ENCODE measurements around the gene SLC25A21.
A peak's percentile ranks its signal among the peaks of the same experiment; 100 is the strongest.
"Not testable (repeated sequence)": the region's sequence is repeated elsewhere in the genome, so short reads cannot be mapped to it uniquely, and the experiment has no call there.

The SLC25A21 gene

GRCh38 chr14:37185670-37186069, 13.3 kb upstream of the SLC25A21 start:
- DNase-seq: no peak

GRCh38 chr14:37184520-37184919, 12.1 kb upstream of the SLC25A21 start:
- DNase-seq: not testable (repeated sequence)

GRCh38 chr14:37181441-37181840, 9.0 kb upstream of the SLC25A21 start:
- DNase-seq: no peak

GRCh38 chr14:37180886-37181285, 8.5 kb upstream of the SLC25A21 start:
- DNase-seq: not testable (repeated sequence)

GRCh38 chr14:37179896-37180502, 7.6 kb upstream of the SLC25A21 start:
- no peak for DNase-seq

- DNase-seq: no peak
Measured at GRCh38 chr14:37172936-37173614, 669 bp upstream of the SLC25A21 start.

- no peak for DNase-seq
Measured at GRCh38 chr14:37171678-37172023, 755 bp downstream of the SLC25A21 start.

- no peak for DNase-seq
Measured at GRCh38 chr14:37170993-37171392, 1.4 kb downstream of the SLC25A21 start.

GRCh38 chr14:37170237-37170636, 2.2 kb downstream of the SLC25A21 start:
- DNase-seq: no peak

- DNase-seq: no peak
Measured at GRCh38 chr14:37168721-37169120, 3.7 kb downstream of the SLC25A21 start.

- no peak for DNase-seq
Measured at GRCh38 chr14:37167151-37168047, 5.0 kb downstream of the SLC25A21 start.

- DNase-seq: no peak
Measured at GRCh38 chr14:37165794-37166193, 6.6 kb downstream of the SLC25A21 start.

GRCh38 chr14:37162307-37162706, 10.1 kb downstream of the SLC25A21 start:
- DNase-seq: not testable (repeated sequence)

- no peak for DNase-seq
Measured at GRCh38 chr14:37157987-37158386, 14.4 kb downstream of the SLC25A21 start.

GRCh38 chr14:37153483-37153882, 18.9 kb downstream of the SLC25A21 start:
- DNase-seq: no peak

GRCh38 chr14:37153005-37153404, 19.4 kb downstream of the SLC25A21 start:
- no peak for DNase-seq

GRCh38 chr14:37150414-37150813, 22.0 kb downstream of the SLC25A21 start:
- DNase-seq: peak in 1 of 2 donors; percentile 6

- DNase-seq: no peak
Measured at GRCh38 chr14:37147310-37147880, 25.0 kb downstream of the SLC25A21 start.

GRCh38 chr14:37146438-37146837, 26.0 kb downstream of the SLC25A21 start:
- not testable (repeated sequence) for DNase-seq

GRCh38 chr14:37145395-37145794, 27.0 kb downstream of the SLC25A21 start:
- no peak for DNase-seq

GRCh38 chr14:37144729-37145363, 27.6 kb downstream of the SLC25A21 start:
- DNase-seq: no peak

- DNase-seq: no peak
Measured at GRCh38 chr14:37143475-37143874, 28.9 kb downstream of the SLC25A21 start.

GRCh38 chr14:37142835-37143401, 29.5 kb downstream of the SLC25A21 start:
- no peak for DNase-seq

Data from CD4-positive, alpha-beta T cell treated with Interleukin-4 for 1 hour (primary cell).